ENCODE results near the gene LMNA. TPM values are rescaled to one million over a fixed set of nuclear protein-coding genes. Genes with fewer than 3 reads are reported as not detected.

Gene LMNA
- total RNA-seq, 1 experiment from 2014 or later, result 499 TPM

GRCh38 chr1:156089704-156090103 lies 24.8 kb upstream of the LMNA start:
- TF ChIP-seq, protein P1, sequence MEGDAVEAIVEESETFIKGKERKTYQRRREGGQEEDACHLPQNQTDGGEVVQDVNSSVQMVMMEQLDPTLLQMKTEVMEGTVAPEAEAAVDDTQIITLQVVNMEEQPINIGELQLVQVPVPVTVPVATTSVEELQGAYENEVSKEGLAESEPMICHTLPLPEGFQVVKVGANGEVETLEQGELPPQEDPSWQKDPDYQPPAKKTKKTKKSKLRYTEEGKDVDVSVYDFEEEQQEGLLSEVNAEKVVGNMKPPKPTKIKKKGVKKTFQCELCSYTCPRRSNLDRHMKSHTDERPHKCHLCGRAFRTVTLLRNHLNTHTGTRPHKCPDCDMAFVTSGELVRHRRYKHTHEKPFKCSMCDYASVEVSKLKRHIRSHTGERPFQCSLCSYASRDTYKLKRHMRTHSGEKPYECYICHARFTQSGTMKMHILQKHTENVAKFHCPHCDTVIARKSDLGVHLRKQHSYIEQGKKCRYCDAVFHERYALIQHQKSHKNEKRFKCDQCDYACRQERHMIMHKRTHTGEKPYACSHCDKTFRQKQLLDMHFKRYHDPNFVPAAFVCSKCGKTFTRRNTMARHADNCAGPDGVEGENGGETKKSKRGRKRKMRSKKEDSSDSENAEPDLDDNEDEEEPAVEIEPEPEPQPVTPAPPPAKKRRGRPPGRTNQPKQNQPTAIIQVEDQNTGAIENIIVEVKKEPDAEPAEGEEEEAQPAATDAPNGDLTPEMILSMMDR (IDR thresholded peaks at IDR 0.05; ENCODE audit: unreplicated experiment), result no peak
- Mint-ChIP-seq H3K4me3 (ENCODE audit: low read depth, unreplicated experiment) (no peak overlapping the region), H3K4me1 (ENCODE audit: low read depth, unreplicated experiment) (peaks cover 40% of the 10 kb centered on the region), H3K9me3 (ENCODE audit: low read depth, unreplicated experiment) (no peaks in the 10 kb centered on the region), H3K27me3 (ENCODE audit: unreplicated experiment) (no peaks in the 10 kb centered on the region), H3K36me3 (ENCODE audit: insufficient read depth, unreplicated experiment) (peaks cover 11% of the 10 kb centered on the region), H3K27ac (ENCODE audit: unreplicated experiment) (no peak overlapping the region)
- CTCF ChIA-PET, result interaction anchor here (19.9 kb wide), 1 partner anchor 38 kb away, joined by 356 read pairs; no protein-coding TSS in a partner anchor
- no peak for DNase-seq
- BruUV-seq (replicated peaks), result no TSS peak
- intact Hi-C loops (cut with micrococcal nuclease; ENCODE audit: unreplicated experiment), result loop anchor here (1.0 kb wide), 2 partner anchors 41 to 136 kb away; no protein-coding TSS in a partner anchor

DNA sequence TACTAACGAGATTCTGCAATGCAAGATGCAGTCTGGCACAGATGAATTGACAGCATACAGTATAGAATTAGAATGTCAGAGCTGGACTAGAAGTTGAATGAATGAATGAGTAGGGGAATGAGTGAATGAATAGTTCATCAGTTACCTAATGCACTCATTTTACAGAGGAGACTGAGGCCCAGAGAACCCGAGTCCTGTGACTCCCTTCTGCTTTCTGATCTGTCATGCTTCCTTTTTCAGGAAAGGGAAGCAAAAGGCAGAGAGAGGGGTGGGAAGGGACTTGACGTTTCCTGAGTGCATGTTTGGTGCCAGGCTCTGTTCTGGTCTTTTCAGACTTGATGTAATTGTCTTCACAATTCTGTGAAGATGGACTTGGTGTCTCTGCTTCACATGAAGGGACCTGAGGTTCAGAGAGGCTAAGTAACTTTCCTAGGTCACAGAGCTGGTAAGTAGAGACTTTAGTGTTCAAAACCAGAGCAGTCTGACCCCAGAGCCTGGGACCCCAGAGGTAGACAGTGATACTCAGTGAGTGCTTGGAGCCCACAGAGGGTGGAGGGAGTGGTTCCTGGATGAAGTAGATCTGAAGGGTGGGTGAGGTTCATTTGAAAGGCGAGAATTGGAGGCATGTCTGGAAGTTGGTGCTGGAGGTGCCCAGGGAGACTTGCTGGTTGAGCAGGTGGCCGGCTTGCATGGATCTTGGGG lies 24.2 kb upstream of the LMNA start:
- CTCF ChIA-PET, result interaction anchor here (1.1 to 19.9 kb wide), 3 partner anchors 37 to 135 kb away, joined by 5 to 356 read pairs (median 14); no protein-coding TSS in a partner anchor
- peaks cover 44% of the 10 kb centered on the region for H3K4me1 Mint-ChIP-seq (ENCODE audit: low read depth, unreplicated experiment)
- no peak overlapping the region for H3K27ac Mint-ChIP-seq (ENCODE audit: unreplicated experiment)
- DNase-seq, result no peak
- no peak overlapping the region for H3K4me3 Mint-ChIP-seq (ENCODE audit: low read depth, unreplicated experiment)
- intact Hi-C loops (cut with micrococcal nuclease; ENCODE audit: unreplicated experiment), result loop anchor here (1.0 kb wide), 2 partner anchors 40 to 135 kb away; no protein-coding TSS in a partner anchor
- BruUV-seq (replicated peaks), result no TSS peak
- no peaks in the 10 kb centered on the region for H3K9me3 Mint-ChIP-seq (ENCODE audit: low read depth, unreplicated experiment)
- peaks cover 15% of the 10 kb centered on the region for H3K36me3 Mint-ChIP-seq (ENCODE audit: insufficient read depth, unreplicated experiment)
- TF ChIP-seq, protein P1 (IDR thresholded peaks at IDR 0.05; ENCODE audit: unreplicated experiment), result no peak
- no peaks in the 10 kb centered on the region for H3K27me3 Mint-ChIP-seq (ENCODE audit: unreplicated experiment)

- no peak overlapping the region for H3K27ac Mint-ChIP-seq (ENCODE audit: unreplicated experiment)
- no peak overlapping the region for H3K4me3 Mint-ChIP-seq (ENCODE audit: low read depth, unreplicated experiment)
- no TSS peak for BruUV-seq (replicated peaks)
- no peaks in the 10 kb centered on the region for H3K9me3 Mint-ChIP-seq (ENCODE audit: low read depth, unreplicated experiment)
- H3K27me3 Mint-ChIP-seq (ENCODE audit: unreplicated experiment), result no peaks in the 10 kb centered on the region
- peak; percentile 94 for DNase-seq
- intact Hi-C loops (cut with micrococcal nuclease; ENCODE audit: unreplicated experiment), result loop anchor here (1.0 kb wide), 2 partner anchors 39 to 134 kb away; no protein-coding TSS in a partner anchor
- TF ChIP-seq, protein P1 (IDR thresholded peaks at IDR 0.05; ENCODE audit: unreplicated experiment), result peak; percentile 95
- CTCF ChIA-PET, result interaction anchor here (0.7 to 19.9 kb wide), 5 partner anchors 16 to 134 kb away, joined by 5 to 356 read pairs (median 6); no protein-coding TSS in a partner anchor
- H3K4me1 Mint-ChIP-seq (ENCODE audit: low read depth, unreplicated experiment), result peaks cover 47% of the 10 kb centered on the region
- H3K36me3 Mint-ChIP-seq (ENCODE audit: insufficient read depth, unreplicated experiment), result peaks cover 20% of the 10 kb centered on the region
Measured at GRCh38 chr1:156090840-156091188, 23.7 kb upstream of the LMNA start.

DNA sequence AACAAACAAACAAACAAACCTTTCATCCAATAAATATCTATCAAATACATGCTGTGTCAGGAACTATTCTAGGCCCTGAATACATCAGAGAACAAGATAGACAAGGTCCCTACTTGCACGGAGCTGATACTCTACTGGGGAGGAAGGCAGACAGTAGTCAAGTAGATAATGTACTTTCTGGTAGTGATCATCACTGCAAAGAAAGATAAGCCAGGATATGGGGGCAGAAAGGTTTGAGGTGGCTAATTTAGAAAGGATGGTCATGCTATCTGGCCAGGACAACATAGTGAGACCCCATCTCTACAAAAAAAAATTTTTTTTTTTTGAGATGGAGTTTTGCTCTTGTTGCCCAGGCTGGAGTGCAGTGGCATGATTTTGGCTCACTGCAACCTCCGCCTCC lies 22.9 kb upstream of the LMNA start:
- no peaks in the 10 kb centered on the region for H3K27me3 Mint-ChIP-seq (ENCODE audit: unreplicated experiment)
- H3K4me1 Mint-ChIP-seq (ENCODE audit: low read depth, unreplicated experiment), result peaks cover 47% of the 10 kb centered on the region
- H3K4me3 Mint-ChIP-seq (ENCODE audit: low read depth, unreplicated experiment), result no peak overlapping the region

More for the DNA sequence above, 22.9 kb upstream of the LMNA start:
- Mint-ChIP-seq H3K27ac (ENCODE audit: unreplicated experiment) (no peak overlapping the region), H3K9me3 (ENCODE audit: low read depth, unreplicated experiment) (no peaks in the 10 kb centered on the region), H3K36me3 (ENCODE audit: insufficient read depth, unreplicated experiment) (peaks cover 18% of the 10 kb centered on the region)
- no peak for DNase-seq
- intact Hi-C loops (cut with micrococcal nuclease; ENCODE audit: unreplicated experiment), result no loop called here
- CTCF ChIA-PET, result interaction anchor here (0.7 to 19.9 kb wide), 5 partner anchors 15 to 134 kb away, joined by 5 to 356 read pairs (median 6); no protein-coding TSS in a partner anchor
- TF ChIP-seq, protein P1 (IDR thresholded peaks at IDR 0.05; ENCODE audit: unreplicated experiment), result no peak
- BruUV-seq (replicated peaks), result no TSS peak
